Hematopoietic multipotent progenitor cell treated with erythropoietin and hydrocortisone succinate and interleukin-3 and kit ligand, for 4 days (in vitro differentiated cells): ENCODE results near the gene RBM6.
"Not testable (repeated sequence)": the region's sequence is repeated elsewhere in the genome, so short reads cannot be mapped to it uniquely, and the experiment has no call there.

Experiments used
- DNase-seq: peaks from one replicate; pipeline ENCODE4 v3.0.0-alpha.2; 2015

RBM6 gene

GRCh38 chr3:49984394-49984793 is 44.4 kb downstream of the RBM6 start:
- no peak for DNase-seq

- DNase-seq: no peak
Measured at GRCh38 chr3:49992326-49992725, 52.4 kb downstream of the RBM6 start.

- no peak for DNase-seq
Measured at GRCh38 chr3:49994476-49994875, 54.5 kb downstream of the RBM6 start.

GRCh38 chr3:49996016-49996415 is 56.1 kb downstream of the RBM6 start:
- no peak for DNase-seq

- DNase-seq: no peak
Measured at GRCh38 chr3:49997862-49998261, 57.9 kb downstream of the RBM6 start.

GRCh38 chr3:49998326-49998725 is 58.4 kb downstream of the RBM6 start:
- DNase-seq: no peak

GRCh38 chr3:50001511-50001910 is 61.6 kb downstream of the RBM6 start:
- no peak for DNase-seq

GRCh38 chr3:50003216-50003615 is 63.3 kb downstream of the RBM6 start:
- DNase-seq: no peak

- DNase-seq: no peak
Measured at GRCh38 chr3:50003824-50004223, 63.9 kb downstream of the RBM6 start.

GRCh38 chr3:50008931-50009330 is 69.0 kb downstream of the RBM6 start:
- no peak for DNase-seq

GRCh38 chr3:50010959-50011358 is 71.0 kb downstream of the RBM6 start:
- DNase-seq: peak; percentile 9

- no peak for DNase-seq
Measured at GRCh38 chr3:50015918-50016317, 76.0 kb downstream of the RBM6 start.

- no peak for DNase-seq
Measured at GRCh38 chr3:50028346-50028745, 88.4 kb downstream of the RBM6 start.

GRCh38 chr3:50031201-50031600 is 91.3 kb downstream of the RBM6 start:
- DNase-seq: not testable (repeated sequence)

- DNase-seq: no peak
Measured at GRCh38 chr3:50044976-50045375, 105.0 kb downstream of the RBM6 start.

- no peak for DNase-seq
Measured at GRCh38 chr3:50047426-50047825, 107.5 kb downstream of the RBM6 start.

GRCh38 chr3:50050361-50050760 is 110.4 kb downstream of the RBM6 start:
- peak; percentile 32 for DNase-seq

GRCh38 chr3:50057756-50058155 is 117.8 kb downstream of the RBM6 start:
- no peak for DNase-seq

- no peak for DNase-seq
Measured at GRCh38 chr3:50068134-50068533, 128.2 kb downstream of the RBM6 start.

- no peak for DNase-seq
Measured at GRCh38 chr3:50078091-50078490, 138.1 kb downstream of the RBM6 start.

- peak; percentile 27 for DNase-seq
Measured at GRCh38 chr3:50078622-50079021, 138.7 kb downstream of the RBM6 start.

GRCh38 chr3:50084951-50085350 is 145.0 kb downstream of the RBM6 start:
- not testable (repeated sequence) for DNase-seq

GRCh38 chr3:50088725-50089608 is 149.0 kb downstream of the RBM6 start, which contains the start of gene RBM5:
Gene RBM5, plus strand, starts transcription at chr3:50088919. Its CDS starts 1,516 bp downstream, at chr3:50090435.
- DNase-seq: peak; percentile 98

GRCh38 chr3:50089609-50089945 is 149.6 kb downstream of the RBM6 start:
- DNase-seq: no peak

- peak; percentile 35 for DNase-seq
Measured at GRCh38 chr3:50090984-50091383, 151.0 kb downstream of the RBM6 start.
